GM19240 (cell line): Measurements from ENCODE around the gene ARMH3.

ENCODE experiments used
- DNase-seq: peaks from one replicate; pipeline ENCODE4 v3.0.0; 2011; ENCODE audit warnings: low spot score; ENCODE audit not compliant: insufficient read length

Gene ARMH3

GRCh38 chr10:101797403-101798059, 258.4 kb downstream of the ARMH3 start:
- no peak for DNase-seq
